ENCODE results near the gene SECISBP2L.
"Not testable (repeated sequence)": the region's sequence is repeated elsewhere in the genome, so short reads cannot be mapped to it uniquely, and the experiment has no call there.

SECISBP2L gene
- total RNA-seq, result 69.0 to 104 reads per million in 2 donors

- DNase-seq, result peak; percentile 87
Measured at GRCh38 chr15:49046220-49047102, at the start of gene SECISBP2L. TSS of gene SECISBP2L (minus strand) at chr15:49046446. CDS start at chr15:49046299, 147 bp downstream.

DNA sequence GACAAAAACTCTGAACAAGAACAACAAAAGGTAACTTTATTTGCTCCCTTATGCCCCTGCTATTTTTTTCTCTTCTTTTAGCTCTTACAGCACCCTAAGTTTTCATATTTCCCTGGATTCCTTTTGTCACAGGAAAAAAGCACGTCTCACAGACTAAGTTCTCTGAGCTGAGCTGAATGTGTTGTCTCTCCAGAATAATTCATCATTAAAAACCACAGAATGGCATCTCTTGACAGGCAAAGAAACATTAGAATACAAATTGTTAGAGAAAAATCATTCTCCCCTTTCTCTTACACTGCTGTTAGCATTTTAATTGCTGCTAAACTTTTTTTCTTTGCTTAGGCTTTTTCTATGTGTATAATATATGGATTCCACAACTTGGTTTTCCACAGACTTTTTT is 48.7 kb upstream of the SECISBP2L start:
- no peak for DNase-seq

- no peak for DNase-seq
Measured at GRCh38 chr15:49093252-49094105, 47.2 kb upstream of the SECISBP2L start.

GRCh38 chr15:49088996-49089395 is 42.8 kb upstream of the SECISBP2L start:
- DNase-seq, result no peak

GRCh38 chr15:49085696-49086459 is 39.6 kb upstream of the SECISBP2L start:
- no peak for DNase-seq

DNA sequence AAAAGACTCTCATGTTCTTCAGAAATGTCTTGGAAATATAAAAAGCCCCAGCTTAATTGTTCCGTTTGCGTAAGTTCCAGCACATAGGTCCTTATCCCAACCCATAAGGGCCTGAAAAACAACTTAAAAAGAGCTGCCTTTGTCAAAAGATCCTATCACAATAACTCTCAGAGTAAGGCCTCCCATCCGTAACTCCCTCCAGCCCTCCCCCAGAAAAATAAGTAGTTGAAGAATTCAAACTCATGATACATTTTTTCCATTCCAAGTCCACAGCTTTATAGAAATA is 38.0 kb upstream of the SECISBP2L start:
- no peak for DNase-seq

- DNase-seq, result no peak
Measured at GRCh38 chr15:49083401-49084284, 37.4 kb upstream of the SECISBP2L start.

GRCh38 chr15:49082960-49083359 is 36.7 kb upstream of the SECISBP2L start:
- no peak for DNase-seq

DNA sequence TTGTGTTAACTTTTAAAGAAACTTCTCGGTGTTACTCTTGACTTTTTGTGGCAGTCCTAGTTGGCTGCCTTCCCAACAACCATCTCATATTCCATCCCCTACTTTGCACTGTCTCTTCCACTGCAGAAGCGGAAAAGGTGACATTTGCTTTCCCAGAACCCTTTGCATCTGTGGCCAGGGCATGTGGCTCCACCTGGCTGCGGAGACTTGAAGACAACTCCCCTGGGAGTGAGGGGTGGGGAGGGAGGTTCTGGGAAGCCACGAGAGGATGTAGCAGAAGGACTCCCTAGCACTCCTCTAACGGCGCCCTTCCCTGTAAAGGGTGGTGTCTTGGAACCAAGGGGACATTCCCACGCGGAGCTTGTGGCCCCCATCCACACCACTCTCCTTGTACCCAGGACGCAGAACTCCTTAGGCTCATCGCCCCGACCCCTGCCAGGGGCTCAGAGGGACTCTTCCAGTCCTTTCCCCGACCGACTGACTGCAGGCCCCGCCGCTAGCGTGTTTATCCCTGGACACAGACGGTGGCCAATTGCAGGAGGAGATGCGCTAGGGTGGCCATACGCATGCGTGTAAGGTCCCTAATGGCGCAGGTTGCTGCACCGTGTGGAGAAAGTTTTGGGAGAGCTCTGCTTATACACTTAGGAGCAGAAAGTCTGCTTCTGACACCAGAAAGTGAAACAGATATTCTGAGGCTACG is 33.2 kb upstream of the SECISBP2L start:
- no peak for DNase-seq

DNA sequence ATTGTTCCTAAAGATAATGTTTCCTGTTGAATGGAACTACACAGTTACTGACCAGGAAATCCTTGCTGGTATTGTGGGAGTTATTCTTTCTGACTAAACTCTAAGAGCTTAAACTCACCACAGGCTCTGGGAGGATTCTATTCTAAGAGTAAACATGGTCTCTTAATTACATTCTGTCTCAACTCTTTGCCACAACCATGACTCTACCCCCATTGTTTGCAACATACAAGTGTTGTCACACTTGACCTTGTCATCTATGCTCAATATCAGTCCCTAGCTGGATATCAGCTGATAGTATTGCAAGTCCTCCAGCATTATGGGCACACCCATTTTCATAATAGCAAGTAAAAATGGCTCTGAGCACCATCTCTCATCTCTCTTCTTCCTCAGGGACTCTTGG is 29.6 kb upstream of the SECISBP2L start:
- DNase-seq, result no peak

DNA sequence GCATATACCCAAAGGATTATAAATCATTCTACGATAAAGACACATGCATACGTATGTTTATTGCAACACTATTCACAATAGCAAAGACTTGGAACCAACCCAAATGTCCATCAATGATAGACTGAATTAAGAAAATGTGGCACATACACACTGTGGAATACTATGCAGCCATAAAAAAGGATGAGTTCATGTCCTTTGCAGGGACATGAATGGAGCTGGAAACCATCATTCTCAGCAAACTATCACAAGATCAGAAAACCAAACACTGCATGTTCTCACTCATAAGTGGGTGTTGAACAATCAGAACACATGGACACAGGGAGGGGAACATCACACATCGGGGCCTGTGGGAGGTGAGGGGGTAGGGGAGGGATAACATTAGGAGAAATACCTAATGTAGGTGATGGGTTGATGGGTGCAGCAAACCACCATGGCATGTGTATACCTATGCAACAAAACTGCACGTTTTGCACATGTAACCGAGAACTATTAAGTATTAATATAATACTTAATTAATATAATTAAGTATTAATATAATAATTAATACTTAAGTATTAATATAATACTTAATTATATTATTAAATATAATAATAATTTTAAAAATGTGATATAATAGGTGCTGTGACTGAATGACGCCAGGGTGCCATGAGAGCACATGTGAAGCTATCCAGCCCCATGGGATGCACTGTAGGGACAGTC is 28.5 kb upstream of the SECISBP2L start:
- not testable (repeated sequence) for DNase-seq

DNA sequence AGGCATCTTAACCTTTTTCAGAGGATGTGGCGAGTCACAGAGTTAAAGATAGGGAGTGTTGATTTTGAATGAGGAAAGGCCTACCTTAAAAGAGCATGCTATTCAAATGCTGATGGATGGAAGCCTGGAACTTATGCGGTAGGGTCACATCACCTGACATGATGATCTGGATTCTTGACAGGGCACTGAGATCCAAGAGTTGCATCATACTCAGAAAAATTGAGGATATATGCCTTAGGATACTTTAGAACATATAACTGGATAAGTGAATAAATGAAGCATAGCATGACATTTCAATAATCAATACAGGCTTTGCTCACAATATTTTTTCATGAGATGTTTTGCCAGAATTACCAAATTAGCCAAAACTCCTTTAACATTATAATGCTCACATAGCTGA is 20.1 kb upstream of the SECISBP2L start:
- DNase-seq, result no peak

GRCh38 chr15:49064884-49065283 is 18.6 kb upstream of the SECISBP2L start:
- no peak for DNase-seq

- no peak for DNase-seq
Measured at GRCh38 chr15:49064281-49064653, 18.0 kb upstream of the SECISBP2L start.

DNA sequence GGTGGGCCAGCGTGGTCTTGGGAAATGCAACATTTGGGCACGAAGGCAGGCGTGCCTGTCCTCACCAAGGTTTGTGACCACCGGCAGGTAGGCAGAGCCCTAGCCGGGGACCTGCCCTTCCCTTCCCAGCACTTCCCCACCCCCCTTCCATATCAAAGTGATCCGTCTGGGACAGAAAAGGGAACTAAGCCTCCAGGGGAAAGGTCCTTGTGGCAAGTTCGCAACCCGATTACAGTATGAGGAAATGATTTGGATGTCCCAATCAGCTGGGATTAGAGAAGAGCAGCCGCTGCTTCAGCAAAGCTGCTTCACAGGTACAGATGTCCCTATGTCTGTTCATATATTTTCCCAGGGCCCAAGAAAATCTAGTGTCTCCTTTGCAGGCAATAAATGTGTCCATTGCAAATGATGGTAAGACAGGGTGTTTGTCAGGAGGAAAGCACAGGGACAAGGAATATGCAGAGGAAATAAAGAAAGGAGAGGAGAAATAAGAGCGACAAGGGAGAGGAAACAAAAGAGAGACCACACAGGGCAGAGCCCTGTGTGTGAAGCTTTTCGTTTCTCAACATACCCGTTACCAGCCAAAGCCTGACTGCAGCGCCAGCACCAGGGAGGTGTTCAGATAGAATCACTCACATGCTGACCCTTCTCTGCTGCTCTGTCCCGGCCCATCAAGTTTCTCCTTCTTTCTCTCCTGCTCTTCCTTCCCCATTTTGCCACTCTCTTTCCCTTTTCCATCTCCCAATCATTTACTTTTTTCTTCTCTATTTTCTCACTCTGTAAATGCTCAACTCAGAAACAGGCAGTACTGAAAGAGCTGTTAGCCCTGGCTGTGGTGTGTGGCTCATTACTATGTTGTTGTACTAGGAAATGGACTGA is 17.4 kb upstream of the SECISBP2L start:
- DNase-seq, result no peak

- no peak for DNase-seq
Measured at GRCh38 chr15:49062900-49063299, 16.7 kb upstream of the SECISBP2L start.

DNA sequence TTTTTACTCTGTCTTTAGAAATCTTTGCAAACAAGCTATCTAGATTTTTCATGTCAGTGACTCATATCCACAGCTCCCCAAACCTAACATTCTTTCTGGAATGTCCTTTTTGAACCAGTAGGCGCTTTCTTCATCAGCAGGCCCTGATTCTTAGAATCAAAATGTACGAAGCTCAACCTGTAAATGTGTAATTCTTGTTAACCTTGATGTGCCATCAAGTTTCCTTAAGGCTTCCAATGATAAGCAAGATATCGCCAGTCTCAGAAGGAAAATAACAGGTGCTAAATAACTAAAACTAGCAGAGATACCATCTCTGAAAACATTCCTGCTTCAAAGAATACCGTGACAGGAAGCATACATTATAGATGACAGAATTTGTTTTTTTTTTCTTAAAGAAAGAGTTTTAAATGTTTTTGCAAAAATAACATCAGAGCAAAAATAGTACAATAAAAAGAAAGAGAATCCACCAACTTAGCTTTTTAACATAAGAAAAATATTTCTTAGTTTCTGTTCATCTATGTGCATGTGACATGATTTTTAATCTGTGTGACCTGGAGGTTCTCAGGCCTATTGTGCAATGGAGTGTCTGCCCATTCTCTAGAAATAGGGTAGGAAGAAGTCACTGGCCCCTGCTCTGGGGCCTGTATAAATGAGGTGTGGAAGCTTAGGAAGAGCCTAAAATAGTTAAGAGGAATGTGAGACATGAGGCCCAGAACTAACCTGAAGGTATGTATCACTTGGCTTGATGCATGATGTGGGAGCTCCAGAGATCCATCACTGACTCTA is 14.7 kb upstream of the SECISBP2L start:
- DNase-seq, result no peak

- DNase-seq, result no peak
Measured at GRCh38 chr15:49059491-49059890, 13.2 kb upstream of the SECISBP2L start.

GRCh38 chr15:49058559-49058958 is 12.3 kb upstream of the SECISBP2L start:
- no peak for DNase-seq
